ENCODE measurements around the gene CXCR5. TPM values are rescaled to one million over a fixed set of nuclear protein-coding genes. Genes with fewer than 3 reads are reported as not detected.

CXCR5 gene
- total and polyA plus RNA-seq, 2 donors (not counting 1 experiment from before 2014, with no cell fraction given): not detected

DNA sequence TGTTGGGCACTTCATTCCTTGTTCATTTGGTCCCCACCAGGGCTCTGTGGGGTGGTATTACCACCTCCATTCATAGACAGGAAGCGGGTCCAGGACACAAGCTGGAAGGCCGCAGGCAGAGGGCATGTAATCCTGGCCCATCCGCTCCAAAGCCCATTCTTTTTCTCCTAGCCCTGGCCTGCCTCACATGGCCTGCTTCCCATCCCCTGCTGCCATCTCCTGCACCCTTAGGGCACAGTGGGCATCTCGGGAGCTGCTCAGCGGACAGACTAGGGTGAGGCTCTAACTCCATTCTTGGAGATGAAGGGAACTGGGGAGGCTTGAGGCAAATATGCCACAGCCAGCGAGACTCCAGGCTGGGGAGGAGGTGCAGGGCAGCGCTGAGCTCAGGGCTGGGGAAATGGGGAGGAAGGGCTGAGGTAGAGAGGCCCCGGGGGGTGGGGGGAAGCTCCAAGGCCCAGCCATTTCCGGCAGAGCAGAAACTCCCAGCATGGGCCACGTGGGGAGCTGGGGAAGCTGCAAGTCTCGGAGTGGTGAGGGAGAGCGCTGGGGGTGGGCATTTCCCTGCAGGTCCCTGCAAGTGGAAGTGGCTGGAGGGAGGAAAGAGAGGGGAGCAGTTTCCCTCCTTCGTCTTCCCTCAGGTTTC is 56.4 kb downstream of the CXCR5 start:
- Histone ChIP-seq H3K4me3 (replicated peaks in 1 of 4; ENCODE audit: control extremely low read depth in 1 of 4, insufficient read depth in 1 of 4, low read depth in 3 of 4, low read length in 4 of 4) (no peak overlapping the region), H3K9ac (ENCODE audit: insufficient read depth, low read length) (no peak overlapping the region), H2AFZ (ENCODE audit: low read length) (no peak overlapping the region), H3K27ac (ENCODE audit: insufficient read depth, low read length) (no peak overlapping the region), H3K36me3 (ENCODE audit: control insufficient read depth, insufficient read depth, low read length) (no peaks in the 10 kb centered on the region), H3K4me2 (ENCODE audit: extremely low read depth, insufficient read depth, low read length) (no peak overlapping the region), H3K9me3 (ENCODE audit: control insufficient read depth, insufficient read depth, low read depth, low read length) (no peaks in the 10 kb centered on the region), H3K27me3 (ENCODE audit: control insufficient read depth, insufficient read depth, low read length) (peaks cover under 1% of the 10 kb centered on the region), H4K20me1 (ENCODE audit: control insufficient read depth, extremely low read depth, insufficient read depth, low read length) (no peaks in the 10 kb centered on the region), H3K79me2 (ENCODE audit: control insufficient read depth, insufficient read depth, low read length) (no peaks in the 10 kb centered on the region), H3K4me1 (ENCODE audit: control insufficient read depth, extremely low read depth, insufficient read depth, low read length) (no peaks in the 10 kb centered on the region)
- TF ChIP-seq, protein P1, sequence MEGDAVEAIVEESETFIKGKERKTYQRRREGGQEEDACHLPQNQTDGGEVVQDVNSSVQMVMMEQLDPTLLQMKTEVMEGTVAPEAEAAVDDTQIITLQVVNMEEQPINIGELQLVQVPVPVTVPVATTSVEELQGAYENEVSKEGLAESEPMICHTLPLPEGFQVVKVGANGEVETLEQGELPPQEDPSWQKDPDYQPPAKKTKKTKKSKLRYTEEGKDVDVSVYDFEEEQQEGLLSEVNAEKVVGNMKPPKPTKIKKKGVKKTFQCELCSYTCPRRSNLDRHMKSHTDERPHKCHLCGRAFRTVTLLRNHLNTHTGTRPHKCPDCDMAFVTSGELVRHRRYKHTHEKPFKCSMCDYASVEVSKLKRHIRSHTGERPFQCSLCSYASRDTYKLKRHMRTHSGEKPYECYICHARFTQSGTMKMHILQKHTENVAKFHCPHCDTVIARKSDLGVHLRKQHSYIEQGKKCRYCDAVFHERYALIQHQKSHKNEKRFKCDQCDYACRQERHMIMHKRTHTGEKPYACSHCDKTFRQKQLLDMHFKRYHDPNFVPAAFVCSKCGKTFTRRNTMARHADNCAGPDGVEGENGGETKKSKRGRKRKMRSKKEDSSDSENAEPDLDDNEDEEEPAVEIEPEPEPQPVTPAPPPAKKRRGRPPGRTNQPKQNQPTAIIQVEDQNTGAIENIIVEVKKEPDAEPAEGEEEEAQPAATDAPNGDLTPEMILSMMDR (conservative IDR thresholded peaks at IDR 0.05 in 1 of 2, IDR thresholded peaks at IDR 0.05 in 1 of 2; ENCODE audit: low read depth in 1 of 2, low read length in 2 of 2): no peak
- no peak for TF ChIP-seq EZH2 (IDR thresholded peaks at IDR 0.05; ENCODE audit: low read length, missing control alignments)
- DNase-seq (ENCODE audit: low read depth in 2 of 2): peak in 1 of 2 donors; percentile 23

DNA sequence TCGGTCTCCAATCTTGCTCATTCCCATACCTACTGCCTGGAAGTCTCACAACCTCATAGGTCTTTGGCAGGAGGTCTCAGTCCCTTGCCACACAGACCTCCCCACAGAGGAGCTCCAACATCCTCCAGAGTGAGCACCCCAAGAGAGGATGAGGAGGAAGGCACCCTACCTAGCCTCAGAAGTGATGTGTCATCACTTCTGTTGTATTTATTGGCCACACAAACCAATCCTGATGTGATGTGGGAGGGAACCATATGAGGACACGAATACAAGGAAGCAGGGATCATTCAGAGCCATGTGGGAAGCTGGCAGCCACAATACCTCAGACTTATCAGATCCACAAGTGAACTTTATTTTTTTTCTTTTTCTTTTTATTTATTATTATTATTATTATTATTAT is 63.4 kb downstream of the CXCR5 start:
- no peak overlapping the region for H3K4me3 ChIP-seq (replicated peaks in 1 of 4; ENCODE audit: control extremely low read depth in 1 of 4, insufficient read depth in 1 of 4, low read depth in 3 of 4, low read length in 4 of 4)
- H3K4me1 ChIP-seq (ENCODE audit: control insufficient read depth, extremely low read depth, insufficient read depth, low read length): no peaks in the 10 kb centered on the region
- no peaks in the 10 kb centered on the region for H3K9me3 ChIP-seq (ENCODE audit: control insufficient read depth, insufficient read depth, low read depth, low read length)
- peaks cover 11% of the 10 kb centered on the region for H3K27me3 ChIP-seq (ENCODE audit: control insufficient read depth, insufficient read depth, low read length)
- H4K20me1 ChIP-seq (ENCODE audit: control insufficient read depth, extremely low read depth, insufficient read depth, low read length): no peaks in the 10 kb centered on the region
- no peak for DNase-seq (ENCODE audit: low read depth in 2 of 2)
- no peaks in the 10 kb centered on the region for H3K36me3 ChIP-seq (ENCODE audit: control insufficient read depth, insufficient read depth, low read length)
- no peaks in the 10 kb centered on the region for H3K79me2 ChIP-seq (ENCODE audit: control insufficient read depth, insufficient read depth, low read length)
- H3K9ac ChIP-seq (ENCODE audit: insufficient read depth, low read length): no peak overlapping the region
- no peak overlapping the region for H3K4me2 ChIP-seq (ENCODE audit: extremely low read depth, insufficient read depth, low read length)
- H2AFZ ChIP-seq (ENCODE audit: low read length): no peak overlapping the region
- H3K27ac ChIP-seq (ENCODE audit: insufficient read depth, low read length): no peak overlapping the region
- TF ChIP-seq EZH2 (IDR thresholded peaks at IDR 0.05; ENCODE audit: low read length, missing control alignments): no peak
- TF ChIP-seq, protein P1 (conservative IDR thresholded peaks at IDR 0.05 in 1 of 2, IDR thresholded peaks at IDR 0.05 in 1 of 2; ENCODE audit: low read depth in 1 of 2, low read length in 2 of 2): no peak

Other genes starting within 250 kb of the CXCR5 start
- gene TREH, start 204.2 kb upstream of the CXCR5 start, total RNA-seq: not detected in 2 replicates
- gene TREH, start 204.2 kb upstream of the CXCR5 start, polyA plus RNA-seq: not detected in 2 replicates
- 92.2 and 105 TPM in 2 replicates for gene DDX6, start 92.7 kb upstream of the CXCR5 start, total RNA-seq
- 75.7 and 91.2 TPM in 2 replicates for gene DDX6, start 92.7 kb upstream of the CXCR5 start, polyA plus RNA-seq
- 11.0 and 23.1 TPM in 2 replicates for gene BCL9L, start 42.0 kb downstream of the CXCR5 start, total RNA-seq
- 7.0 and 11.5 TPM in 2 replicates for gene BCL9L, start 42.0 kb downstream of the CXCR5 start, polyA plus RNA-seq
- gene UPK2, start 72.4 kb downstream of the CXCR5 start, total RNA-seq: not detected in 2 replicates
- gene UPK2, start 72.4 kb downstream of the CXCR5 start, polyA plus RNA-seq: not detected in 2 replicates
- gene FOXR1, start 87.9 kb downstream of the CXCR5 start, total RNA-seq: not detected in 2 replicates
- not detected in 2 replicates for gene FOXR1, start 87.9 kb downstream of the CXCR5 start, polyA plus RNA-seq
- gene CENATAC, start 114.2 kb downstream of the CXCR5 start, total RNA-seq: 15.2 and 21.5 TPM in 2 replicates
- 10.1 and 11.0 TPM in 2 replicates for gene CENATAC, start 114.2 kb downstream of the CXCR5 start, polyA plus RNA-seq
- gene RPS25, start 134.5 kb downstream of the CXCR5 start, total RNA-seq: 525 and 1,335 TPM in 2 replicates
- 2,775 and 2,854 TPM in 2 replicates for gene RPS25, start 134.5 kb downstream of the CXCR5 start, polyA plus RNA-seq
- 60.6 and 74.7 TPM in 2 replicates for gene TRAPPC4, start 134.9 kb downstream of the CXCR5 start, total RNA-seq
- gene TRAPPC4, start 134.9 kb downstream of the CXCR5 start, polyA plus RNA-seq: 109 and 207 TPM in 2 replicates
- 10.0 and 10.1 TPM in 2 replicates for gene SLC37A4, start 147.0 kb downstream of the CXCR5 start, total RNA-seq
- 12.6 and 14.4 TPM in 2 replicates for gene SLC37A4, start 147.0 kb downstream of the CXCR5 start, polyA plus RNA-seq
- 73.7 and 77.3 TPM in 2 replicates for gene HYOU1, start 173.3 kb downstream of the CXCR5 start, total RNA-seq
- gene HYOU1, start 173.3 kb downstream of the CXCR5 start, polyA plus RNA-seq: 85.6 and 116 TPM in 2 replicates
- 26.7 and 34.3 TPM in 2 replicates for gene VPS11, start 183.9 kb downstream of the CXCR5 start, total RNA-seq
- gene VPS11, start 183.9 kb downstream of the CXCR5 start, polyA plus RNA-seq: 9.1 and 13.7 TPM in 2 replicates
- 6.9 and 9.4 TPM in 2 replicates for gene HMBS, start 201.0 kb downstream of the CXCR5 start, total RNA-seq
- gene HMBS, start 201.0 kb downstream of the CXCR5 start, polyA plus RNA-seq: 23.8 and 36.6 TPM in 2 replicates
- gene DPAGT1, start 218.0 kb downstream of the CXCR5 start, total RNA-seq: 14.5 and 14.6 TPM in 2 replicates
- 44.9 and 53.0 TPM in 2 replicates for gene DPAGT1, start 218.0 kb downstream of the CXCR5 start, polyA plus RNA-seq
- gene C2CD2L, start 223.5 kb downstream of the CXCR5 start, total RNA-seq: 1.8 and 3.0 TPM in 2 replicates
- 3.0 and 4.2 TPM in 2 replicates for gene C2CD2L, start 223.5 kb downstream of the CXCR5 start, polyA plus RNA-seq
- gene HINFP, start 237.7 kb downstream of the CXCR5 start, total RNA-seq: 13.5 and 14.4 TPM in 2 replicates
- gene HINFP, start 237.7 kb downstream of the CXCR5 start, polyA plus RNA-seq: 12.4 and 13.1 TPM in 2 replicates